ENCODE measurements around the gene RBBP8NL.
"Not testable (repeated sequence)": the region's sequence is repeated elsewhere in the genome, so short reads cannot be mapped to it uniquely, and the experiment has no call there.

RBBP8NL gene

GRCh38 chr20:62376112-62377063 lies 51.0 kb downstream of the RBBP8NL start:
- Histone ChIP-seq H3K4me3 (ENCODE audit: low read depth, low read length) (no peak overlapping the region), H3K4me1 (peaks cover 18% of the 10 kb centered on the region)
- DNase-seq: peak; percentile 78

GRCh38 chr20:62374331-62375152 lies 52.8 kb downstream of the RBBP8NL start:
- no peak for DNase-seq
- Histone ChIP-seq H3K27me3 (no peaks in the 10 kb centered on the region), H3K9me3 (no peaks in the 10 kb centered on the region), H3K4me1 (peaks cover 22% of the 10 kb centered on the region), H3K4me3 (ENCODE audit: low read depth, low read length) (no peak overlapping the region), H3K36me3 (no peaks in the 10 kb centered on the region)
- TF ChIP-seq CTCF (IDR thresholded peaks at IDR 0.05; ENCODE audit: low read depth, low read length): no peak

More at GRCh38 chr20:62376112-62377063, 51.0 kb downstream of the RBBP8NL start:
- Histone ChIP-seq H3K27me3 (no peaks in the 10 kb centered on the region), H3K9me3 (no peaks in the 10 kb centered on the region), H3K36me3 (no peaks in the 10 kb centered on the region)
- peak; percentile 56 for TF ChIP-seq CTCF (IDR thresholded peaks at IDR 0.05; ENCODE audit: low read depth, low read length)

DNA sequence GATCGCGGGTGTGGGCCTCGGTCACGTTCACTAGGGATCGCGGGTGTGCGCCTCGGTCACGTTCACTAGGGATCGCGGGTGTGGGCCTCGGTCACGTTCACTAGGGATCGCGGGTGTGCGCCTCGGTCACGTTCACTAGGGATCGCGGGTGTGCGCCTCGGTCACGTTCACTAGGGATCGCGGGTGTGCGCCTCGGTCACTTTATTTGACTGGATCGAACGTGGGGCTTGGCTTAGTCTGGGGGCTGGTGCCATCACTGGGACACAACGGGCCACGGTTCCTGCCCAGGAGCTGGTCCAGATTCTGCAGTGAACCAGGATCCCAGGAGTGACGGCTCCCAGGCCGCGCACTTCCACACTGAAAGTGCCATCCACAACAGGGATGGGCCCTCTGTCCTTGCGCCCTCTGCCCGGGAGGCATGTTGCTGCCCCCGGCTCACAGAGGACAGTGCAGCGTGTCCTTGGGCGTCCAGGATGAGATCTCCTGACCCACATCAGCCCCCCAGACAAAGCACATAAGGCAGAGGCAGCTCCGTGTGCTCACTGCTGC lies 53.6 kb downstream of the RBBP8NL start:
- H3K36me3 ChIP-seq; DNase-seq; H3K9me3 ChIP-seq; H3K27me3 ChIP-seq; H3K4me3 ChIP-seq (ENCODE audit: low read depth, low read length): not testable (repeated sequence)
- peaks cover 25% of the 10 kb centered on the region for H3K4me1 ChIP-seq

GRCh38 chr20:62372042-62372993 lies 55.0 kb downstream of the RBBP8NL start:
- Histone ChIP-seq H3K4me3 (ENCODE audit: low read depth, low read length) (no peak overlapping the region), H3K36me3 (no peaks in the 10 kb centered on the region), H3K27me3 (peaks cover 3% of the 10 kb centered on the region; the same call in 1 of the 2 replicates), H3K9me3 (no peaks in the 10 kb centered on the region), H3K4me1 (peaks cover 35% of the 10 kb centered on the region)
- no peak for TF ChIP-seq CTCF (IDR thresholded peaks at IDR 0.05; ENCODE audit: low read depth, low read length)
- DNase-seq: no peak

- Histone ChIP-seq H3K9me3 (no peaks in the 10 kb centered on the region), H3K4me1 (peaks cover 28% of the 10 kb centered on the region), H3K36me3 (no peaks in the 10 kb centered on the region), H3K27me3 (peaks cover 3% of the 10 kb centered on the region; the same call in 1 of the 2 replicates), H3K4me3 (ENCODE audit: low read depth, low read length) (no peak overlapping the region)
- no peak for TF ChIP-seq CTCF (IDR thresholded peaks at IDR 0.05; ENCODE audit: low read depth, low read length)
- DNase-seq: no peak
Observed at GRCh38 chr20:62371588-62372041, 55.7 kb downstream of the RBBP8NL start.
